Measurements from ENCODE around the gene ZNF302. TPM values are rescaled to one million over a fixed set of nuclear protein-coding genes. Genes with fewer than 3 reads are reported as not detected.

Gene ZNF302
- total and polyA plus RNA-seq, 2 experiments from 2014 or later = 16.6 to 27.4 TPM

- TF ChIP-seq ZNF462 (CRISPR knock-in tag; IDR thresholded peaks at IDR 0.05) (no peak), JUNB (IDR thresholded peaks at IDR 0.05; ENCODE audit: unreplicated experiment) (no peak), CREB1 (CRISPR knock-in tag; IDR thresholded peaks at IDR 0.05; ENCODE audit: low read depth) (no peak), CTCF (conservative IDR thresholded peaks at IDR 0.05; ENCODE audit: low read depth in 2 of 2) (no peak), POLR2AphosphoS5 (IDR thresholded peaks at IDR 0.05; ENCODE audit: low read depth) (no peak), NANOG (IDR thresholded peaks at IDR 0.05; ENCODE audit: borderline replicate concordance) (no peak), ZNF114 (CRISPR knock-in tag; IDR thresholded peaks at IDR 0.05) (no peak), ZNF331 (CRISPR knock-in tag; IDR thresholded peaks at IDR 0.05; ENCODE audit: low read depth) (no peak)
These were observed 32.5 kb upstream of the ZNF302 start (continued) for GRCh38 chr19:34644991-34645461.

- H3K4me1 Mint-ChIP-seq = no peaks in the 10 kb centered on the region
- H3K36me3 ChIP-seq (ENCODE audit: insufficient read depth) = no peaks in the 10 kb centered on the region
- H3K36me3 Mint-ChIP-seq (ENCODE audit: low read depth) = no peaks in the 10 kb centered on the region
- no peak overlapping the region for H3K27ac ChIP-seq (ENCODE audit: low read depth)
- H3K4me3 Mint-ChIP-seq = no peak overlapping the region
- peaks cover 2% of the 10 kb centered on the region for H3K27me3 Mint-ChIP-seq (ENCODE audit: insufficient read depth, low read depth, poor library complexity)
- no peak overlapping the region for H3K4me3 ChIP-seq
- H3K4me2 ChIP-seq = no peak overlapping the region
- no peak for ATAC-seq
- H3K9me3 Mint-ChIP-seq = peaks cover 16% of the 10 kb centered on the region; the same call in 2 of the 3 replicates
- no peaks in the 10 kb centered on the region for H3K27me3 ChIP-seq (ENCODE audit: insufficient read depth)
- H3K4me1 ChIP-seq (ENCODE audit: insufficient read depth) = no peaks in the 10 kb centered on the region
- no peak overlapping the region for H3K27ac Mint-ChIP-seq
- no peak for DNase-seq (ENCODE audit: low spot score)
- H3K79me2 ChIP-seq (replicated peaks; ENCODE audit: insufficient read depth) = no peaks in the 10 kb centered on the region
- no peaks in the 10 kb centered on the region; the same call in none of the 2 replicates for H4K20me1 ChIP-seq (replicated peaks; ENCODE audit: insufficient read depth)
- H3K9me2 ChIP-seq (ENCODE audit: insufficient read depth) = no peaks in the 10 kb centered on the region
- no peak overlapping the region for H2AFZ ChIP-seq
- no peaks in the 10 kb centered on the region for H3F3A ChIP-seq (replicated peaks; ENCODE audit: low read depth)
- TF ChIP-seq JUNB (IDR thresholded peaks at IDR 0.05; ENCODE audit: unreplicated experiment) (no peak), EZH2 (IDR thresholded peaks at IDR 0.05; ENCODE audit: low read depth, unreplicated experiment) (no peak), STAT1 (IDR thresholded peaks at IDR 0.05; ENCODE audit: unreplicated experiment) (no peak), CREB1 (CRISPR knock-in tag; IDR thresholded peaks at IDR 0.05; ENCODE audit: low read depth) (no peak), CTCF (conservative IDR thresholded peaks at IDR 0.05; ENCODE audit: low read depth in 2 of 2) (no peak)
These were observed 31.9 kb upstream of the ZNF302 start for GRCh38 chr19:34645551-34645950.
